ENCODE results near the gene VAV3.

Gene VAV3

DNA sequence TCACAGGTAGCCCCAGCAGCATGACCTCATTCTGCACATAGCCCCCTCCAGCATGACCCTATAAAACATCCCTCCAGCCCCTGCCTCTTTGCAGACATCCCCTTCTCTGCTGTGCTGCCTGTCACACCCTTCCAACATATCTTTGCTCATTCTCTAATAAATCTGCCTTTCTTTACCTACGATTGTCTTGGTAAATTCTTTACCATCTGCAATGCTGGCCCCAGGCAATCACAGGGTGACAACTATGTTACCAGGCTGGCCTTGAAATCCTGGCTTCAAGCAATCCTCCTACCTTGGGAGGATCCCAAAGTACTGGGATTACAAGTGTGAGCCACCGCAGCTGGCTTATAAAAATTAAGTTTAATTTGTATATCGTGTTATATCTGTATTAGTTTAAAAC lies 134.5 kb downstream of the VAV3 start:
- no peak overlapping the region for H3K27ac ChIP-seq
- no peak overlapping the region for H3K4me3 ChIP-seq
- DNase-seq (ENCODE audit: low spot score): no peak
- TF ChIP-seq, protein P1, sequence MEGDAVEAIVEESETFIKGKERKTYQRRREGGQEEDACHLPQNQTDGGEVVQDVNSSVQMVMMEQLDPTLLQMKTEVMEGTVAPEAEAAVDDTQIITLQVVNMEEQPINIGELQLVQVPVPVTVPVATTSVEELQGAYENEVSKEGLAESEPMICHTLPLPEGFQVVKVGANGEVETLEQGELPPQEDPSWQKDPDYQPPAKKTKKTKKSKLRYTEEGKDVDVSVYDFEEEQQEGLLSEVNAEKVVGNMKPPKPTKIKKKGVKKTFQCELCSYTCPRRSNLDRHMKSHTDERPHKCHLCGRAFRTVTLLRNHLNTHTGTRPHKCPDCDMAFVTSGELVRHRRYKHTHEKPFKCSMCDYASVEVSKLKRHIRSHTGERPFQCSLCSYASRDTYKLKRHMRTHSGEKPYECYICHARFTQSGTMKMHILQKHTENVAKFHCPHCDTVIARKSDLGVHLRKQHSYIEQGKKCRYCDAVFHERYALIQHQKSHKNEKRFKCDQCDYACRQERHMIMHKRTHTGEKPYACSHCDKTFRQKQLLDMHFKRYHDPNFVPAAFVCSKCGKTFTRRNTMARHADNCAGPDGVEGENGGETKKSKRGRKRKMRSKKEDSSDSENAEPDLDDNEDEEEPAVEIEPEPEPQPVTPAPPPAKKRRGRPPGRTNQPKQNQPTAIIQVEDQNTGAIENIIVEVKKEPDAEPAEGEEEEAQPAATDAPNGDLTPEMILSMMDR (IDR thresholded peaks at IDR 0.05): no peak

DNA sequence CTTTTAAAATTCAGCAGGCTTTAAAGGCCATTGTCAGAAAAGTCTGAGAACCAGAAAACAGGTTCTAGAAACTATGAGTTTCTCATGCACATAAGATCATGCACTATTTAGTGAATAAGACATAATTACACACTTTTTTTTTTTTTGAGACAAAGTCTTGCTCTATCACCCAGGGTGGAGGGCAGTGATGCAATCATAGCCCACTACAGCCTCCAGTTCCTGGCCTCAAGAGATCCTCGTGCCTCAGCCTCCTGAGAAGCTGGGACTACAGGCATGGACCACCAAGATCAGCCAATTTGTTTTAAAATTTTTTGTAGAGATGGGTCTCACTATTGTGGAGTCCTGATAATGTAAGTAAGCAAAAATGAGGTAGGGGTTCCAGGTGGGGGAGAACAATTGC lies 134.9 kb downstream of the VAV3 start:
- H3K4me3 ChIP-seq: no peak overlapping the region
- no peak overlapping the region for H3K27ac ChIP-seq
- no peak for DNase-seq (ENCODE audit: low spot score)
- TF ChIP-seq, protein P1 (IDR thresholded peaks at IDR 0.05): no peak

DNA sequence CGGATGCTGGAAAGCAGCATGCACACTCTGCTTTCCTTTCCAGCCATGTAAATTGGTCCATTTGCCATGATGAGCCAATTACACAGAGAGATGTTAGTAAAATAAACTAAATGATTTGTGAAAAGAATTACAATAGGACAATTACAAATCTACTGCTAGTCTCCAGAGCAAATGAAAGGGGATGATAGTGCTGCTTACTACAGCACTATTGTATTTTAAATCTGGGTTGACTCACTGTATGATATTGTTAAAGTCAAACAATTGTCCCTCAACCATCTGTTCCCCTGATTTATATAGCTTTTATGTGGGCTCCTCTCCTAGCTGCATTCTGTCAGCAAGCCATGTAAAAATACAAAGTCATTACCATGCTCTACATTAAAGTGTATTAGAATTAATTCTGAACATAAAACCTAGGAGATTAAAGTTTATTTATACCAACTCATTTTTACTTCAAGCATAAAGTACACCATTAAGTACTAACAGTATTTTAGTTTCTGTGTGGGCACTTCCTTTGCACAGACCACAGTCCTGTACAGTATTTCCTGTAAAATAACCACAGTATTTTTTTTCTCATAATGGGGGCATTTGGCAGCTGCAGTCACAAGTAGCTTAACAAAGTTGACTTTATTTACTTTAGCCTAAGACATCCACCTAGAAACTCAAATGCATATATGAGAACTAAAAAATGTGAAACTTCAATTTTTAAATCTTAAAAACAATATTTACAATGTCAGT lies 135.8 kb downstream of the VAV3 start:
- Histone ChIP-seq H3K27ac (no peak overlapping the region), H3K4me3 (no peak overlapping the region)
- DNase-seq (ENCODE audit: low spot score): no peak
- TF ChIP-seq, protein P1 (IDR thresholded peaks at IDR 0.05): no peak

DNA sequence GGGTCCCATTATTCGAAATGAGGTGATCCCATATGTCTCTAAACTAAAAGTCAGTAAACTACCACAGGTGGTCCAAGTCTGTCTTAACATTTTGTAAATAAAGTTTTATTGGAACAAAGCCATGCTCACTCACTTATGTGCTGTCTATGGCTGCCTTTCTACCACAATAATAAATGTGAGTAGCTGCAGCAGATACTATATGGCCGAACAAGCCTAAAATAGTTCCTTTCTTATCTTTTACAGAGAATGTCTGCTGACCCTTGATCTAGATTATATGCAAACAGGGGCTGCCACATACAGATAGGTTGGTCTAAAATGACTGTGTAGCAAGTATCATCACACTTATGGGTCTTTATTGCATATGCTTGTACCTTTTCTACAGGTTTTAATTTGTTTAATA lies 140.0 kb downstream of the VAV3 start:
- Histone ChIP-seq H3K4me3 (no peak overlapping the region), H3K27ac (no peak overlapping the region)
- TF ChIP-seq, protein P1 (IDR thresholded peaks at IDR 0.05): no peak
- DNase-seq (ENCODE audit: low spot score): no peak

DNA sequence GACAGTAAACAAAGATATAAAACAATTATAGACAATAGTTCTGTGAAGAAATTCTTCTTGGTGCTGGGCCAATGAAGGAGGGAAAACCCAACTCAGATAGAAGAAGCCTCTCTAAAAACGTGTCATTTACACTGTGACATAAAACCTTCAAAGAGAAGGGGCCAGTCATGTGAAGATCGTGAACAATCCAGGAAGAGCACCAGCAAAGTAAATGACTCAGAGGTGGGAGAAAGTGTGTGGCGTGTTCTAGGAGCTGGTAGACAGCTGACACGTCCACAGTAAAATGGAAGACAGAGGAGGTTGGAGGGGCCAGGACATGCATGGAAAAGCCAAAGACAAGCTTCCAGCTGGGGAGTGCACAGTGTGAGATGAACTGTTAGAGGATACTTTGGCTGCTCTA lies 143.6 kb downstream of the VAV3 start:
- TF ChIP-seq, protein P1 (IDR thresholded peaks at IDR 0.05): no peak
- no peak for DNase-seq (ENCODE audit: low spot score)
- no peak overlapping the region for H3K27ac ChIP-seq
- no peak overlapping the region for H3K4me3 ChIP-seq

DNA sequence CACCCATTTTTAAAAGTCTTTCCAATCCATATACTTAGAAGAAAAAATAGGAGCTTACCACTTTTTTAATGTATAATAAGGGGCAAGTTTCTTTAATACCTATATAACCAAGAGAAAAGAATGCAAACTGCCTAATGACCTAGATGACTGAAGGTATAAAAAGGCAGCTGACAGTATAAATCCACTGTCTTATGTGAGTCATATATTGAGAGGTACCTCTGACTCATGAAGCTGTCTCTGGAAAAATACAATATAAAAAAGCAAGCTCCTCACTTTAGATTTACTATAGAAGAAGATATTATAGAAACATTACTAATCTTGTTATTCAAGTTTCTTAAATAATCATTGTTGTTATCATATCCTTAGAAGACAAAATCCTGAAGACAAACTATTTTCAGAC lies 144.2 kb downstream of the VAV3 start:
- TF ChIP-seq, protein P1 (IDR thresholded peaks at IDR 0.05): no peak
- DNase-seq (ENCODE audit: low spot score): no peak
- no peak overlapping the region for H3K4me3 ChIP-seq
- H3K27ac ChIP-seq: no peak overlapping the region

DNA sequence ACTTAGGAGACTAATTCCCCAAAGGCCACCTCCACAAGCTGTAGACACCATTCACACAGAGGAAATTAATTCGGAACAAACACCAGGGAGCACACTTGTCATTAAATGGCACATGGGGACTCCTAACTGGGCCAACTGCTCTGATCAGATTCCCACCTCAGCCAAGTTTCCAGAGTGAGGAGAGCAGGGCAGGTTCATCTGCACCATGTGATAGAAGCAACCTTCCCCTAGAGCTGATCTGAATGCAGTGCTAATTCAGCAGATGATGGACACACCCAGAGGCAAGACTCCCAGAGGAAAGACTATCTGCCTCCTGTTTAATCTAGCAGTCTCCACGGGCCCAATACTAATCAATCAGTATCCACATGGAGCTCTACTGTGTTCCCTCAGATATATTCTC lies 147.0 kb downstream of the VAV3 start:
- H3K27ac ChIP-seq: no peak overlapping the region
- no peak overlapping the region for H3K4me3 ChIP-seq
- no peak for DNase-seq (ENCODE audit: low spot score)
- TF ChIP-seq, protein P1 (IDR thresholded peaks at IDR 0.05): no peak
